Stromal cell of bone marrow (primary cell): ENCODE data around the gene LGALS3BP.

ENCODE experiments used
- DNase-seq: peaks from one replicate; pipeline ENCODE4 v3.0.0-alpha.2; 2012; ENCODE audit warnings: low read depth

Gene LGALS3BP

DNA sequence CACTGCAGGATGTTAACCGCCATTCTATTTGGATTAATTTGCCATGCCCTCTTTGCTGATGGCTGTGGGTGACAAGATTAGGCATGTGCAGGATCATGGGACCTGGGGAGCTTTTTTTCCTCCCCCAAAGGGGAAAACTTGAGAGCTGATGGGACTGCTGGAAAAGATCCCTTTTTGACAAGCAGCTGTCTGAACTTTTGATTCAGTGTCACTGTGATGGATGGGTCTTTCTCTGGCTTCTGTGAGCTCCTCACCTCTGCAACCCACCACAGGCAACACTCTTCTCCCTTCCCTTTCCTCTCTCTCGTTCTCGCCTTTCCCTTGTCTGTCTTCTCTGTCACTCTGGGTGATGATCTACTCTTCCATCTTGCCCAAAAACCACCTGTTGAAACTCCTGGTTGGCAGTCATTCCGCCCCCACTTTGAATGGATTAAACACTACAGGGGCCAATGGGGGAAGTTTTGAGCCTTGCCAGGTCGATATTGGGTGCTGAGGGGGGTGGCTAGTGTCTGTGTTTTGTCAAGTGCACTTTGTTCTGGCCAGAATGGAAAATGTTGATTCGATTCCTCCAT, 32.9 kb upstream of the LGALS3BP start:
- no peak for DNase-seq

DNA sequence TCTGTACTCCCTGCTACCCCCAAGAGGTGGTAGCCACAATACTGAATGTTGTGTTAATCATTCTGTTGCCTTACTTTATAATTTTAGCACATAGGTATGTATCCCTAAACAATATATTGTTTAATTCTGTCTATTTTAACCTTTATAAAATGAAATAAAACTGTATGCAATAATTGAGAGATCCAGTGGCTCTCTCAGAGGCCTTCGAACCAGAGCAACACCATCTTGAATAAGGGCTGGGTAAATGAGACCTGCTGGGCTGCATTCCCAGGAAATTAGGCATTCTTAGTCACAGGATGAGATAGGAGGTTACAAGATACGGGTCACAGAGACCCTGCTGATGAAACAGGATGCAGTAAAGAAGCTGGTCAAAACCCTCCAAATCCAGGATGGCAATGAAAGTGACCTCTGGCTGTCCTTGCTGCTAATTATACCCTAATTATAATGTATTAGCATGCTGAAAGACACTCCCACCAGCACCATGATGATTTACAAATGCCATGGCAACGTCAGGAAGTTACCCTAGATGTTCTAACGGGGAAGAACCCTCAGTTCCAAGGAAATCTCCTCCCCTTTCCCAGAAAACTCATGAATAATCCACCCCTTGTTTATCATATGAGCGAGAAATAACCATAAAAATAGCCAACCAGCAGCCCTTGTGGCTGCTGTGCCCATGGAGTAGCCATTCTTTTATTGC, 31.9 kb upstream of the LGALS3BP start:
- DNase-seq = peak; percentile 34

DNA sequence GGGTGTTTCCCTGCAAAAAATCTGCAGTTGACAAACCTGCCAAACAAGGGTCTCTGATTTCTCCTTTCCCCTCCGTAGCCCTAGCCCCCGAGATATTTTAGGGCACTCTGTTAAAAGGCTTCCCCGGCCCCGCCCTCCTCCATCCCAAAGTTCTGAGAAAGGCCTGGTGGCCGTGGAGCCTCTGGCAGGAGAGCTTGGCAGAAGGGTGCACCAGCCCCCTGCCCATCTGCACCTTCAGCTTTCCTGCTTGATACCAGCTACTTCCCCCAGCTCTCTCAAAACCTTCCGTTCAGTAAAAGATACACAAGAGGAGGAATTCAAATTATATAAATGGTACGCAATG, 30.6 kb upstream of the LGALS3BP start:
- no peak for DNase-seq

DNA sequence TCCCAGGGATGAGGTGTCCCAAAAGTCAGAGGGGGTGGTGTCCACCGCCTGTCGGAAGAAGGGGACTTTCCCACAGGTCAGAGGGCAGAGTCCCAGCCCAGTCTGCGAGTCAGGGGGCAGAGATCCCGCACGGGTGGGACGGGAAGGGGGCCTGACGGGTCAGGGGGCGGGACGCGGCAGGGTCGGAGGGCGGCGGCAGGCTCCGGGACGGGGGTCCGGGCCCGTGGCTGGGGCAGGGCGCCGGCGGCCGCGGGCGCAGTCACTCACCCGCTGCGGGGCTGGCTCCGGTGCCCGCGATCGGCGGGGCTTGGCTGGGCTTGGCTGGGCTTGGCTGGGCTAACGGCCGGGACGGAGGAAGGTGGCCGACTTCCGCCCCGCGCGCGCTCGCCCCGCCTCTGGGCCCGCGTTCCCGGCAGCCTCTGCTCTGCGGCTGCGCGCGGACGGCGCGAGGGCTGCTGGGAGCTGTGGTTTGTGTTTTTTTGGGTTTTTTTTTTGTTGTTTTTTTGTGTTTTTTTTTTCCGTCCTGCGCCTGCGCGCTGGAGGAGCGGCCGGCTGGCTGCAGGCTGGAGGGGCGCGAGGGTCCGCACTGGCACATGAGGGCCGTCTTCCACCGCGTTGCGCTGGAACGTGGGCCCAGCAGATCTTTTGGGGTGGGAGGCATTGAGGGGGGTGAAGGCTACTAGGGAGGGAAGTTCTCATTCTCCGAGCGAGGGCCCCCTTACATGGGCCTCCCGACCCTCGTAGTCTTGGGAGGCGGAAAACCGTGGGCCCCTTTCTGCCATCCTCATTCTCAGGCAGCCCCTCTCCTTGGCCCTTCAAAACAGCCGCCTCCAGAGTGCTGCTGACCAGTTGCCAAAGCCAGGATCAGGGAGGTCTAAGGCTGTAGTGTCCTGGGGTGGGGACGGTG, 29.9 kb upstream of the LGALS3BP start, which contains the start of gene CANT1:
Gene CANT1, minus strand, starts transcription at position 368 of the 907 bp plus-strand sequence. CDS start 12,142 bp downstream, outside the sequence.
- peak; percentile 78 for DNase-seq

DNA sequence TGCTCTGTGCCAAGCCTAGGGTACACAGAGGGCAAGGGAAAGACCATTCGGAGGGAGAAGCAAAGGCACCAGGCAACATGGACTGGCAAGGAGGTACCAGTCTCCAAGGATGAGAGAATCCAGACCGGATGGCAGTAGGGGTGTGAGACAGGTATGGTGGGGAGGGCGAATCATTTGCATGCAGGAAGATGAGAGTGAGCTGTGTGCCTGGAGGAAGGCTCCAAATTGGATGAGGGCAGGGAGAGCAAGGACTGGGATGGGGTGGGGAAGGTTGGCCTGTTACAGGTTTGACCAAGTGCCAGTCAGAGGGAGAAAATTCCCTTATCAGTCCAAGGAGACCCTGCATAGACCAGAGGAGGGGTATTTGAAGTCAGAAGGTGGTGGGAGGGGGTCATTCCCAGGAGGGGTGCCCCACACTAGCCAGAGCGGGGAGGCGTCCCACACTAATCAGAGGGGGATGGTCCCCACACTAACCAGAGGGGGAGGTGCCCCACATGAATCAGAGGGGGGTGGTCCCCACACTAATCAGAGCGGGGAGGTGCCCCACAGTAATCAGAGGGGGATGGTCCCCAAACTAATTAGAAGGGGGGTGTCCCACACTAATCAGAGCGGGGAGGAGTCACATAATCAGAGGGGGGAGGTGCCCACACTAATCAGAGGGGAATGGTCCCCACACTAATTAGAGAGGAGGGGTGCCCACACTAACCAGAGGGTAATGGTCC, 29.1 kb upstream of the LGALS3BP start:
- no peak for DNase-seq

DNA sequence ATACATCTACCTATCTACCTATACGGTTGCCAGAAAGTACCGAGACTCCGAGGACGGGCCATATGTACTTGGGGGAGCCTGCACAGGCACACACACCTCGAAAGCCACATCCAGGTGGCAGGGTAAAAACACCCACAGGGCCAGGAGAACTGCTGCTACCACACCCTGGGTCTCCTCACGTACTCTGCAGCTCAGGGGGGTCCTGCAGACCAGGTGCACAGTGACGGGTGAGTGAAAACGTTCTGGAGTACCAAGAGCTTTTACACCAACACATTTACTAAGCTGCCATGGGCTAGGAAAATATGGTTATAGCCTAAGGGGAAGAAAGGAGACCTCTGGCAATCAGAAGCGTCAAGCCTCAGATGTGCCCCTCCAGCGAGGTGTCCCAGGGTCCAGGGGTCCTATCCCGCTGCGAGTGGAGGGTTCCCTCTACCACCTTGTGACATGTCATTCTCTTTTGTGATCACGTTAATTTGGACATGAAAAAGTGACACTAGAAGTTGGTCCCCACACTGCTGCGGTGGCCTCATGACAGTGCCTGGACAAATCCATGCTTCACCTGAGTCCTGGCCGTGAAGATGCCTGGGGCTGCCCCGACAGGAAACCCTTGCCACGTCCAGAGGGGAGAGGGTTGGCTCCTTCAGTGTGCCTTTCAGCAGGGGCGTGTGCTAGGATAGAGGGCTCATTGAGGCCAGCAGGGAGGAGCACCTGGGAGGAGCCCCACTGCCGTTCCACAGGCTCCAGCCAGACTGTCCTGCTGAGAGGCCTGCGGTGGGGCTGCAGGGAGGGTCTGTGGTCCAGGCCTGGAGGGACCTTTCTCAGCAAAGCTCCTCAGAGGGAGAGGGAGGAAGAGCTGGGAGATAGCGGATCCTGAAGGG, 28.0 kb upstream of the LGALS3BP start:
- no peak for DNase-seq

DNA sequence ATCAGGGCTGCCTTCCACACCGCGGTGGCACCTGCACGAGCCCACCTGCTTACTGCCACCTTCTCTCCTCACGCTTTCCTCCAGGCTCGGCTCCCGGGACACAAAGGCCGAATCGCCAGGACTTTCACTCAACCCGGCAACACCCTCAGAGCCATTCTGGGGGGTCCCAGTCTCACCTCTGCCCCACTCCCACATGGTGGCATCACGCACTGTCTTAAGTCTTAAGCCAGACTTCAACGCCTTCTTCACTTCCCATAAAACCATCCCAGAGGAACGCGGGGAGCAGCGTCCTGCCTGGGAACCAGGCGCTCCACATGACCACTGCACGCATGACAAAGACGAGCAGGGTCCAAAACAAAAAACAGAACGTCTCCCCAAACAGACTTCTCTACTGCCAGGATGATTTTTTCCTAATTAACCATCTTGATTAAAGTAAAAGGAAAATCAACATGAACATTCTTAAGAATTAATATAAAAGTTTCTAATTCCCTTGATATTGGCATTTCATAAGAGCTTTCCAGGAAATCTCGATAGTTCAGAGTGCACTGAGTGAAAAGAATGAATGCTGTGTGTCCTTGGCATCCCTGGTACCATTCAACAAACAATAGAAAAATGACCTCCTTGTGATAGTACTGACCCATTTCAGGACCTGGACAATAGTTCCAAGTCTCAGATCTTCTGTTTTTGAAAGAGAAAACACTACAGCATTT, 27.2 kb upstream of the LGALS3BP start:
- DNase-seq = no peak

DNA sequence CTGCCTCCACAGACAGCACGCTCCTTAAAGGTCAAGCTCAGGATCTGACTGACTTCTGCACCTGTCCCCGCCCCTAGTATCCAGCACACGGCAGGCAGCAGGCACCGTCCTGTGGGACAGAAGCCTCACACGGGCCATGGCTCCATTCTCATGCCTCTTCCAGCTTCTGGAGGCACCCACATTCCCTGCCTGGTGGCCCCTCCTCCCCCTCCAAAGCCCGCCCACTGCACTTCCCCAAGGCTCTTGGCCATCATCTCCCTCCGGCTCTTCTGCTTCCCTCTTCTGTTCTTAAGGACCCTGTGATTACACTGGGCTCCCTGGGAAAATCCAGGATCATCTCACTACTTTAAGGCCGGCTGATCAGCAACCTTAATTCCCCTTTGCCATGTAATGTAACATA, 26.3 kb upstream of the LGALS3BP start:
- DNase-seq = no peak

DNA sequence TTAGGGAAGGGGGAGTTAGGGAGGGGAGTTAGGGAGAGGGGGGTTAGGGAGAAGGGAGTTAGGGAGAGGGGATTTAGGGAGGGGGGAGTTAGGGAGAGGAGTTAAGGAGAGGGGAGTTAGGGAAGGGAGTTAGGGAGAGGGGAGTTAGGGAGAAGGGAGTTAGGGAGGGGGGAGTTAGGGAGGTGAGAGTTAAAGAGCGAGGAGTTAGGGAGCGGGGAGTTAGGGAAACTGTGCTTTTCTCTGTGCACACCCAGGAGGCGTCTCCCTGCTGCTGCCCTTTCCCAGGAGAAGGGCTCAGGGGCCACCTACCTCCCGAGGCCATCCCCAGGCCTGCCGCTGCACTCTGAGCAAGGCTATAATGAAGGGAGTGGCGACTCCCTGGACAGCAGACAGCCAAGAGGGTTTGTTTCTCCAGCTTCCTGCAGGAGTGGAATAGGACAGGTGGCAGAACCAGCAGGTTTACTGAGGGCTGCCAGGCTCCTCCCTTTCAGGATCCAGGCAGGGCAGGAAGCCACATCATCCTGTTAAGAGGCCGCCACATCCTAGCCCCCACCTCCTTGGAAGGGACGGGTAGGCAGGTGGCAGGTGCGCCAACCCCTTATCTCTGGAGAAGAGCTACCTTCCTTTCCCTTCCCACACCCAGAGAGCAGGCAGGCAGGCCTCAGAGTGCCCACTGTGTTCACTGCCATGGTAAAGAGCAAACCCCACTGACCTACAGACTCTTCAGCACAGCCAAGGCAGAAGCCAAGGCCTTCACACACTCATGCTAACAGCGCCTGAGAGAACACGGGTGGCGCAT, 25.5 kb upstream of the LGALS3BP start:
- DNase-seq = no peak

DNA sequence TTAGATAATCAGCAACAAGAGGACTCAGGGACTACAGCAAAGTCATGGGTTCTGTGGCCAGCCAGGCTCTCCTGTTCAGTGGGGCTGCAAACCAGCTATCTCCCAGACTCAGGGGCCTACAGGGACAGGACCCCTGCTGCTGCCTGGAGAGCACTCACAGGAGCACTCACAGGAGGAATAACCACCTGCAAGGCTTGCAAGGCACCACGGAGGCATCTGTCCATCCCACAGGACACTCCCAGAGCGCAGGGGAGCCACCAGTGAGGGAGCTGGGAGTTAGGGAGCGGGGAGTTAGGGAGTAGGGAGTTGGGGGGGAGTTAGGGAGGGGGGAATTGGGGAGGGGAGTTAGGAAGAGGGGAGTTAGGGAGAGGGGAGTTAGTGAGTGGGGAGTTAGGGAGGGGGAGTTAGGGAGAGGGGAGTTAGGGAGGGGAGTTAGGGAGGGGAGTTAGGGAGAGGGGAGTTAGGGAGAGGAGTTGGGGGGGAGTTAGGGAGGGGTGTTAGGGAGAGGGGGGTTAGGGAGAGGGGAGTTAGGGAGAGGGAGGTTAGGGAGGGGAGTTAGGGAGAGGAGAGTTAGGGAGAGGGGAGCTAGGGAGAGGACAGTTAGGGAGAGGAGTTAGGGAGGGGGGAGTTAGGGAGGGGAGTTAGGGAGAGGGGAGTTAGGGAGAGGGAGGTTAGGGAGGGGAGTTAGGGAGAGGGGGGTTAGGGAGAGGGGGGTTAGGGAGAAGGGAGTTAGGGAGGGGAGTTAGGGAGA, 24.1 kb upstream of the LGALS3BP start:
- DNase-seq = no peak

DNA sequence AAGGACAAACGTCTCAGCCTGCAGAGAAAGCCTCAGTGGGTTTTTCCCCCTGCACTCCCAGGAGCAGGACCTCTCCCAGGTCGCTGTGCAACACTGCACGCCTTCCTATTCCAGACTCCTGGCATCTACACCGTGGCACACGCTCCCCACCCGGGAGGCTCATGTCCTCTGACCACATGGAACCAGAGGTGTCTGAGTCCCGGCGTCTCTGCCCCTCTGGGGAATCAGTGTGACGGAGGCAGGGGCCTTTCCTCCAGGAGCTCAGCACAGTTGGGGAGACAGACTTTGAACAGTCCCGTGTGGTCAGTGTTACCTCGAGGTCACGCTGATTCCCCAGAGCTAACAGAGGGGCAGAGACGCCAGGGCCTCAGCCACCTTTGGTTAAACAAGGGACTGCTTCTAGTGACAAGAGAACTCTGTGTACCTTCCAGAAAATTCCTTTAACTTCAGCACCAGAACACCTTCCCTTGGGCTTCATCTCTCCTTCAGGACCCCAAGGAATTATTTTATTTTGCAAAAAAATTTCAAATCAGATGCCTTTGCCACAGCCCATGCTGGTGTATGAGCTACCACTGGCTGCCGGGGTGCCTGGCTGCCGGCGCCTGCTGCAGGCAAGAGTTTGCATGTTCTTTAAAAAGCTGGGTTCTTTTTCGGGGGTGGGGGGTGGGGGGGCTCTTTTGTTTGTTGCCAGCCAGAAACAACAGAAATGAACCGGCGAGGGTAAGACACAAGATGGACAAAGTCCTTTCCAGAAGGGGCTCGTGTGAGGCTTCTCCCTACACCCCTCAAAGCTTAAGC, 23.3 kb upstream of the LGALS3BP start:
- no peak for DNase-seq

DNA sequence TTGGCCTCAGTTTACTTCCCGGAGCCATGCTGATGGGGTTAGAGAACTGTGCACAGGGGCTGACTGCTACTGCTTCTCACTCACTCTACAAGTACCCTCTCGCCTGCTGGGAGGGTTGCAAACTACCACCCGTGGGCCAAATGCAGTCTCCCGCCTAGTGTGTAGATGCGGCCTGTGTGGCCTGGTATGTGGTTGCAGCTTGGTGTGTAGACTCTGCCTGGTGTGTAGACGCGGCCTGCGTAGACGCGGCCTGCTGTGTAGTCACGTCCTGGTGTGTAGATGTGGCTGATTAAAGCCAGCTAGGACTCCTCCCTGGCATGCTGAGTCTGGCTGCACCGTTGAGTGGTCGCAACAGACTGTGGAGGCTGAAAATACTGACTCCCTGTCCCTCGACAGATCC, 22.6 kb upstream of the LGALS3BP start:
- DNase-seq = no peak

DNA sequence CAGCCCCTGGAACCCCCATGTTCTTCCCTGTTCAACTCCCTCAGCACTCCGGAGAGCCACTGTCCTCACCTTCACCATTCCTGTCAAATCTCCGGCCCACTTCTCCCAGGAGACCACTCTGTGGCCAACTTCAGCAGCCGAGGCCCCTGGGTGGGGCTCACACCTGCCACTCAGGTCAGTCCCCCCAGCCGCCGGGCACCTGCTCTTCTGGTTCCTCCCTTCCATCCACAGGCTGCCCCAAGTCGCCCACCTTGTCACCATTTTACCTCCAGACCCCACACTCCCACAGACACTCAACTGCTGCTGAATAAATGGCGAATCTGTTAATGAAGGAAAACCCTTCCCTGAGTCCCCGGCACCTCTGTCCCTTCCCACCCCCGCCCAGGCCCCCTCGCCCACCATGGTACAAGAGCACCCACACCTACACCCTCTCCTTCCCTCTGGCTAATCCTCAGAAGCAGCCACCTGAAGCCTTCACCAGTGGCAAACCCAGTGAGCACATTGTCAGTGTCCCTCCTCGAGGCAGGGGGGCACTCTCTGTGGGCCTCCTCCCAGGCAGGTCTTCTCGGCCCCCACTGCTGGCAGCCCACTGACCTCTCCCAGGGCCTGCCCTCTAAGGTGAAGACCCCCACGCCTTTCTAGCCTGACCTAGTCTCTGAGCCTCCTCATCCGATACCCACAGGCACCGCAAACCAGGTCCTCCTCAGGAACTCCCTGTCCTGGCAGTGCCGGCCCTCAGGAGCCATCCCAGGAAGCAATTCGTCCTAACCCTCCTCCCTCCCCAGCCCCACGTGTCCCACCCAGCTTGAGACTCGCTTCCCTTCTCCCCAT, 21.7 kb upstream of the LGALS3BP start:
- DNase-seq = no peak

DNA sequence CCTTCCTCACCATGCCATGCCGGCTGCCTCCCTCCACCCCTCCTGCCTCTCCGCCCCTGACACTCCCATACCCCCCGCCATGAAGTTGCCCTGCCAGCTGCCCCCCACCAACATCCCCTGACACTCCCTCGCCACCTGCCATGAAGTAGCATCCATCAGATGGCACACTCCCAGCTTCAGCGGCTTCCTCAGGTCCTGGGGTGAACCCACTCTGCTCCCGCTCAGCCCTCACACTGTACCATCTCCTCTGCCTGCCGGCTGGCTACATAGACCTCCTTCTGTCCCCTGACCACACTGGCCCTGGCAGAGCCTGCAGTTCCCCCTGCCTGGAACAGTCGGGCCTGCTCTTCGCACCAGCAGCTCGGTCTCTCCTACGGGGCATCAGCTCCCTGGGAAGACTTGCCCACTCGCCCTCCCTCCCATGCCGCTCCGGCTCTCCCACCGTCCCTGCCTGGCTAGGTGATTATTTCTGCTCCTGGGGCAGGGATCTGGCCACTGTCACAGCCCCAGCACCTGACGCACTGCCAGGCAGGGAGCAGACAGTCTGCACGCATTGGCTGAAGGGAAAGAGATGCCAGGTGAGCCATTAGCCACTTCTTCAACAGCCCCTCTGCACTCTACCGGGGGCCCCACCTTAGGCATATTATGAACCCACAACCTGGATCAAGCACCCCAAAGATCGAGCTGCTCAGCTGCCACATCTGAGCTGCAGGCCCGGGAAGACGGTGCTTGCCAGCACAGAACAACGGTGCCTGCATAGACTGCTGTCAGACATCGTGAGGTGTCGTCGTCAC, 20.9 kb upstream of the LGALS3BP start:
- DNase-seq = no peak

DNA sequence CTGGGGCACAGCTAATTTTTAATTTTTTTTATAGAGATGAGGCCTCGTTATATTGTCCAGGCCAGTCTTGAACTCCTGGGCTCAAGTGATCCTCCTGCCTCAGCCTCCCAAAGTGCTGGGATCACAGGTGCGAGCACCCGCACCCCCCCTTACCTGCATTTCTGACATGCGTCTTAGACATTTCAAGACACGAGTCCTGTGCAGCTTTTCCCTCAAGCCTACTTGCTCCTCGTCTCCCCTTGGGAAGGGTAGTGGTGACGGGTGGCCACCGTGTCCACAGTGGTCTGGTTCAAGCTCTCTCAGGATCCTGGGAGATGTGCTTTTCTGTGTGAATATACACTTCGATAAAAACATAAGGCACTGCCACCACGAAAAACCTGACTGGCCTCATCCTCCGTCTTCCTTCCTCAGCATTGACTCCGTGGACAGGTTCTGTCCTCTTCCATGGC, 20.2 kb upstream of the LGALS3BP start:
- no peak for DNase-seq

DNA sequence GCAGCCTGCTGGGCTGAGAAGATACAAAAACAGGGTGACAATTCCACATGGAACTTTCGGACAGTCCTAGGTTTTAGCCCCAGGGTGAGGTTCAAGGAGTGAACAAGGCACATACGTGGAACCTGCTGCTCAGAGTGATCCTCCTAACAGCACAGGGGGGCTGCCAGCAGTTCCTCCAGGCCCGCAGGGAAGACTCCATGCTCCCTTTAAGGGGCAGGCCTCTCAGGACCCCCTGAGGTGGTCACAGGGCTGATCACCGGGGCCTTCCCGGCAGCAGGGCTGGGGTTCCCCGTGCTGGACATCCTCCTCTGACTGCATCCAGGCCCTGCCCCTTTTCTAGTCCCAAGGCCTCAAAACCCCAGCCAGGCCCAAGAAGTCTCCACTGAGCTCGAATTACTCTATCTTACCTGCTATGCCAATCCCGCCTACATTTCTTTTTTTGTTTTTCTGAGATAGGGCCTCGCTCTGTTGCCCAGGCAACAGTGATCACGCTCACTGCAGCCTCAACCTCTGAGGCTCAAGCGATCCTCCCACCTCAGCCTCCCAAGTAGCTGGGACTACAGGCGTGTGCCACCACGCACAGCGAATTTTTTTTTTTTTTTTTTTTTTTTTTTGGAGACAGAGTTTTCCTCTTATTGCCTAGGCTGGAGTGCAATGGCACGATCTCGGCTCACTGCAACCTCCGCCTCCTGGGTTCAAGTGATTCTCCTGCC, 19.5 kb upstream of the LGALS3BP start:
- no peak for DNase-seq
